Kidney (tissue), 14 donors: ENCODE results near the gene NR2C2AP. TPM values are rescaled to one million over a fixed set of nuclear protein-coding genes. Genes with fewer than 3 reads are reported as not detected.

Experiments
- DNase-seq, 5 donors: peaks; one replicate each; pipeline ENCODE4 v3.0.0-alpha.2; 2013 to 2020
- FAIRE-seq: peaks from 2 replicates; lab custom pipeline; 2012; peaks lifted over from hg19 to GRCh38; lab: Jason Lieb, UNC
- H3K27ac ChIP-seq, 2 donors: one replicate each; pipeline ENCODE4 v1.7.0; 2013; ENCODE audit warnings: low read depth in 2 of 2, low read length in 2 of 2, inconsistent platforms in 1 of 2
- H3K27me3 ChIP-seq: one replicate; pipeline ENCODE4 v1.7.1; 2013; ENCODE audit warnings: low read length, inconsistent platforms; ENCODE audit not compliant: control insufficient read depth, insufficient read depth
- H3K36me3 ChIP-seq, 3 donors: one replicate each; pipeline versions ENCODE4 v1.7.0 to v1.7.1; 2013; ENCODE audit warnings: low read length in 3 of 3, control low read depth in 1 of 3, inconsistent platforms in 1 of 3; ENCODE audit not compliant: insufficient read depth in 3 of 3, control insufficient read depth in 2 of 3
- H3K4me1 ChIP-seq, 3 donors: one replicate each; pipeline versions ENCODE4 v1.7.0 to v1.7.1; 2013; ENCODE audit warnings: low read length in 3 of 3, inconsistent platforms in 1 of 3, low read depth in 1 of 3; ENCODE audit not compliant: control insufficient read depth in 2 of 3, insufficient read depth in 2 of 3
- H3K4me3 ChIP-seq, 3 donors: one replicate each; pipeline versions ENCODE4 v1.7.0 to v1.8.1; 2013; ENCODE audit warnings: low read length in 3 of 3, control low read depth in 1 of 3, inconsistent platforms in 1 of 3
- H3K9ac ChIP-seq, 3 donors: one replicate each; pipeline versions ENCODE4 v1.7.0 to v1.7.1; 2013; ENCODE audit warnings: low read length in 3 of 3, control low read depth in 1 of 3, inconsistent platforms in 1 of 3
- H3K9me3 ChIP-seq, 3 donors: one replicate each; pipeline versions ENCODE4 v1.7.0 to v1.7.1; 2013; ENCODE audit warnings: low read length in 3 of 3, control low read depth in 1 of 3, inconsistent platforms in 1 of 3; ENCODE audit not compliant: control insufficient read depth in 2 of 3, insufficient read depth in 1 of 3
- CTCF ChIP-seq: IDR thresholded peaks from 3 replicates; pipeline ENCODE4 v1.5.1; 2012; ENCODE audit warnings: mild to moderate bottlenecking, moderate library complexity, borderline replicate concordance; ENCODE audit not compliant: insufficient read depth; ENCODE audit errors: extremely low read depth
- intact Hi-C: fragments of 100-400 bp; cut with DNase I; formaldehyde crosslinking; loops from one replicate; pipeline ENCODE4 v1.11.1; 2022
- polyA plus RNA-seq: library from polyadenylated mRNA; stranded (reverse); fragments of 350-450 nt; fragmentation: Illumina TruSeq; extraction: RNeasy Lipid Tissue Mini Kit (QIAGEN cat#74804); gene quantifications from one replicate; pipeline ENCODE4 v1.2.3, GENCODE V29; 2014; ENCODE audit warnings: low read depth, low replicate concordance; ENCODE audit not compliant: insufficient read depth
- total RNA-seq: library from RNA; stranded (reverse); fragmentation: NEBNext Ultra II Directional; extraction: Animal tissue kit (Norgen Biotek cat#: 25700); gene quantifications from one replicate; pipeline ENCODE4 v1.2.1, GENCODE V29; 2021
- donor health status: control.
- donor health status: control.
- donor health status: control.
- donor health status: control.
- donor health status: control.
- donor health status: DM: yes; HTN: yes; CAD: no.
- donor health status: Normal renal cell carcinoma (clear cell type).

Gene NR2C2AP
- total and polyA plus RNA-seq, 2 donors from 2014 or later: 13.5 to 15.5 TPM

GRCh38 chr19:19240476-19240875 lies 37.3 kb upstream of the NR2C2AP start:
- H3K36me3 ChIP-seq: no peaks in the 10 kb centered on the region
- TF ChIP-seq CTCF: no peak
- intact Hi-C loops: no loop called here
- H3K27me3 ChIP-seq: no peaks in the 10 kb centered on the region
- H3K27ac ChIP-seq: no peak overlapping the region
- H3K4me1 ChIP-seq: no peaks in the 10 kb centered on the region
- no peak for FAIRE-seq
- DNase-seq: no peak
- H3K9ac ChIP-seq: no peak overlapping the region
- H3K9me3 ChIP-seq: no peaks in the 10 kb centered on the region
- H3K4me3 ChIP-seq: no peak overlapping the region

GRCh38 chr19:19239675-19240074 lies 36.5 kb upstream of the NR2C2AP start:
- intact Hi-C loops: no loop called here
- no peak for FAIRE-seq
- no peak overlapping the region for H3K27ac ChIP-seq
- peaks cover 0 to 3% (median 2%) of the 10 kb centered on the region in 3 donors for H3K9me3 ChIP-seq
- no peak for DNase-seq
- no peak overlapping the region for H3K9ac ChIP-seq
- H3K27me3 ChIP-seq: no peaks in the 10 kb centered on the region
- TF ChIP-seq CTCF: no peak
- H3K4me1 ChIP-seq: no peaks in the 10 kb centered on the region
- H3K4me3 ChIP-seq: no peak overlapping the region
- H3K36me3 ChIP-seq: no peaks in the 10 kb centered on the region

- Histone ChIP-seq H3K9ac (no peak overlapping the region), H3K36me3 (no peaks in the 10 kb centered on the region), H3K4me1 (no peaks in the 10 kb centered on the region), H3K4me3 (no peak overlapping the region), H3K9me3 (peaks cover 0 to 15% (median 4%) of the 10 kb centered on the region in 3 donors), H3K27ac (no peak overlapping the region), H3K27me3 (no peaks in the 10 kb centered on the region)
- intact Hi-C loops: no loop called here
- DNase-seq (no peak), FAIRE-seq (no peak)
- TF ChIP-seq CTCF: no peak
Observed at GRCh38 chr19:19238126-19238894, 35.1 kb upstream of the NR2C2AP start.
